HG02943 (cell line): ENCODE results near the gene CHMP6.
"Not testable (repeated sequence)": the region's sequence is repeated elsewhere in the genome, so short reads cannot be mapped to it uniquely, and the experiment has no call there.

Experiments
- ATAC-seq: cut with Tn5 transposase; IDR thresholded peaks from one replicate; pipeline ENCODE4 v1.9.1; 2021; ENCODE audit warnings: mild to moderate bottlenecking, low read depth, moderate library complexity; ENCODE audit not compliant: unreplicated experiment

CHMP6 gene

DNA sequence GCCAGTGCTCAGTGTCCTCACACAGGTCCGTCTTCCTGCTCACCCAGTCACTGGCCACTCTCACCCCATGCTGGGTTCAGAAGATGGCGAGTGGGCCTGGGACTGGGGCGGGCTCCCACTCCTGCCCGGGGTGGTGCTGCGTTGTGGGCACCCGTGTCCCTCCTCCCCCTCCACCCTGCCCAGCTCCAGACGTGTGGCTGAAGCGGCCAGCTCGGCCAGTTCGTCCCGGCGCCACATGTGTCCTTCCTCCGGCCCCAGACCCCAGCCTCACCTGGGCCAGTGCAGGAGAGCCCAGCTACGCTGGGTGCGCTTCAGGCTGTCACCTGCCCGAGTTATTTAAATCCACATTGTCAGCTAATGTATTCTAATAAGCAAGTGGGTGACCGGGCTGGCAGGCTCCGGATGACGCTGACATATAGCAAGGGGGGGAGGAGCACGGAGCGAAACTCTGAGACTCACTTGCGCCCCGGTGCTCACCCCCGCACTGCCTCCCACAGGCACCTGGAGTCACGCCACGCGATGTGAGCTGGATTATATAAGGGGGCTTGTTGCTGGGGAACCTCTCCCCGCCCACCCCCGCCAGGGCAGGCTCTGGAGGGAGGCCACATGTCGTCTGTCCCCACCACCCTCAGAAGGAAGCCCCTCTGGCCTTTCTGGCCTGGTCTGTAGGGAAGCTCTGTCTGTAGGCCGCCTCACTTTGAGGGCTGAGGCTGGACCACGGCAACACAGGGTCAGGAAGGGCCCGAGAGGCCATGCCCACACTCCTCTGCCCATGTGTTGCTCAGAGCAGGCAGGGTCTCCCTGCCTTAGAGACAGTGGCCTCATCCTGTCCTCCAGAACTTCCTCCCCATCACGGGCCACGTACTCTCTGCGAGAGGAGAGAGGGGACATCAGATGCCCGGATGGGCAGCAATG lies 36.2 kb downstream of the CHMP6 start:
- no peak for ATAC-seq

DNA sequence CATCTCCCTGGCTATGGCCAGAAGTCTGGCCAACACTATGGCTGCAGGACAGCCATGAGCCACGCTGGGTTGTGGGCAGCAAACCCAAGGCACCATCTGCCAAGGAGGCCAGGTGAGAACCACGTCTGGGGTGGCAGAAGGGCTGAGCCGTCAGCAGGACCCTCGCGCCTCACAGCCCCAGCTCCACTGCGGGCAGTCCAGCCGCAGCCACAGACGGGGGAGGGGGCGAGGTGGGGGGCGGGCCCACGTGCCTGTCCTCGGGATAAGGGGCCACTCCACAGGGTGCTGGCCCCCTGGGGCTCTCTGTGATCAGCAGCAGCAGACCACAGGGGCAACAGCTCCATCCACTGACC lies 36.8 kb downstream of the CHMP6 start:
- ATAC-seq = no peak

DNA sequence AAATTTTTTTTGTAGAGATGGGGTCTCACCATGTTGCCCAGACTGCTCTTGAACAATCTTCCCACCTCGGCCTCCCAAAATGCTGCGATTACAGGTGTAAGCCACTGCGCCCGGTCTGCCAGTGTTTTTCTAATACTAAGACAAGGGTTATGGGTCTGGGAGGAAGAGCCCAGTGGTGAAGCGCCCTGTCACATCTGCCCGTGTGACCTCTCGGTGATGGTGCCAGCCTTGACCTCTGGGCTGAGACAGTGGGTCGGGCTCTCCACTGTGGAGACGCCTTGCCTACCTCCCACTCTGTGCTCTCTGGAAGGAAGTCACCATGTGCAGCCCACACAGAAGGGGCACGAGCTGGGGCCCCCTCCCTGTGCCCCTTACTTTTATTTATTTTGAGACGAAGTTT lies 38.2 kb downstream of the CHMP6 start:
- ATAC-seq = no peak

DNA sequence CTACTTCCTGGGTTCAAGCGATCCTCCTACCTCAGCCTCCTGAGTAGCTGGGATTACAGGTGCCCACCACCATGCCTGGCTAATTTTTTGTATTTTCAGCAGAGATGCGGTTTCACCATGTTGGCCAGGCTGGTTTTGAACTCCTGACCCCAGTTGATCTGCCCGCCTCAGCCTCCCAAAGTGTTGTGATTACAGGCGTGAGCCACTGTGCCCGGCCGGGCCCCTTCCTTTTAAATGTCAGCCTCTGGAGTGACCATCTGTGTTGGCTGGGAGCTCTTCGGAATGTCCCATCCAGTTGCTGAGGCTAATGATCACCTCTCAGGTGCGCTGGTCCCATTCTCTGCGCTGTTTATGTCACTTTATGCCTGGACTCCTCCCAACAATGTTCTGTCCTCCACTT lies 38.7 kb downstream of the CHMP6 start:
- ATAC-seq = not testable (repeated sequence)

DNA sequence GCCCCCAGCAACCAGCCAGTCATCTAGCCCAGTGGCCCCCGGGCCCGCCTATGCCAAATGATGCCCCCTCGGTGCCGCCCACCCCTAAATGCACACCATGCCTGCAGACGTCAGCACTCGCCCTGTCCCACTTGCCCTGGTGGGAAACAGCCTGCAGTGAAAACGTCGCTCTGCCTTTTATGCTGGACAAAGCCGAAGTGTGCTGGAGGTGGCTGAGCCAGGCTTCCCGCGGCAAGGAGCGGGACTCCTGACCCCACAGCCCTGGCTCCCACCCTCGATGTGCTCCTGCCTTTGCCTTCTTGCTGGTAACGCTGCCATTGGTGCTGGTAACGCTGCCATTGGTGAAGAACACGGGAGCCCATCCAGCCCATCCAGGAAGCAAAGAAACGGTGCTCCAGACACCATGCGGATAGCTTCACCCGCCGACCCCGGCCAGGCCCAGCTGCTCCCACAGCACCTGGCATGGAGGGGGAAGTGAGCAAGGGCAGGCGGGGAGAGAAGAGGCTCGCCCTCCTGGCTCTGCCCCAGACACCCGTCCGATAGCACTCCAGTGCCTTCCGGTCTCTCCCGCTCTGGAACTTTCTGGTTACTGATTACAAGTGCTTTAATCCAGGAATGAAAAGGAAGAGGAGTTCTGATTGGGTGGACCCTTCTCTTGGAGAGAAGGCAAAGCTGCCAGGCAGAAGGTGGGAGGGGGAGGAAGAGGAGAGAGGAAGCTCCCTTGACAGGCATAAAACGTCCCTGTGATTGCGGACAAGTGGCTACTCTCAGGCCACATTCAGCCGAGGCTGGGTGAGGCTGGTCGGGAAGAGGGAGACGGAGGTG lies 39.3 kb downstream of the CHMP6 start:
- ATAC-seq = no peak

DNA sequence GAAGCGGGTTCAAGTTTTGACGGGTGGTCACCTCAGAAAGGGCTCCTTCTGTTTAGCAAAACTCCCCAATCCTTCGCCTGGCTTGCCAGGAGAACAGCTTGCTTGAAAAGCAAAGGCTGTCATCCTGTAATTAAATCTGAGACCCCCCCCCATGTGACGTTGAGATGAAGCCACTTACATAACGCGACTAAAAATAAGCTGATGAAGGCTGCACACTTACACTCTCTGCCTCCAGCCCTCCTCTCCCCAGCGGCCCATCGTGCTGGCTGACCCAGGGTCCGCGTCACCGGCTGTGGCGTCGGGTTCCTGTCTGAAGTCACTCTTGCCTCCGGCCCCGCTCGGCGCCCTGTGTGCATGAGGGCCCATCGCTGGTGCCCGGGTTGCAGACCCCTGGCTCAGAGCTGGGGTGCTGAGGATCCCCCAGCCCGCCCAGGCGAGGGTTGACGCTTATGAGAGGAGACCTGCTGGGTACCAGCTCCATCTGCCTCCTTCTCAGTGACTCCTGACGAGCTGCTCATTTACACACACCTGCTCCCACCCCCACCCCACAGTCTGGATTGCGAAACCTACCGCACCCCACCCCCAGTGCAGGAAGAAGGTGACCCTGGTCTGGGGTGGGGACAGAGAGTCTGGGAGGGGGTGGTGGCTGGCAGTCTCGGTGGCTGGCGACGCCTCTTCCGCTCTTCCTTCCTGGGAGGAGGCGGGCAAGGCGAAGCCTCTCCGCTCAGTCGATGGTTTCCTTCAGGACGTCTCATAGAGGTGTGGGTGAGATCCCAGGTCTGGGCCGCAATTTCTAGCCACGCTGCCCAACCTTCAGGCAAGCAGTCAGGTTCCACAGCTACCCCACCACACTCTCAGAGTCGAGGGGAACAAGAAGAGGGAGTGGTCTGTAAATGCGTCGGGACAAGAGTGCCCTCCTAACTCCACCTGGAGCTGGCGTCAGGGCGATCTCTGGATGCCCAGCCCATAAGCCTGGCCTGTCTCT lies 40.2 kb downstream of the CHMP6 start:
- no peak for ATAC-seq

DNA sequence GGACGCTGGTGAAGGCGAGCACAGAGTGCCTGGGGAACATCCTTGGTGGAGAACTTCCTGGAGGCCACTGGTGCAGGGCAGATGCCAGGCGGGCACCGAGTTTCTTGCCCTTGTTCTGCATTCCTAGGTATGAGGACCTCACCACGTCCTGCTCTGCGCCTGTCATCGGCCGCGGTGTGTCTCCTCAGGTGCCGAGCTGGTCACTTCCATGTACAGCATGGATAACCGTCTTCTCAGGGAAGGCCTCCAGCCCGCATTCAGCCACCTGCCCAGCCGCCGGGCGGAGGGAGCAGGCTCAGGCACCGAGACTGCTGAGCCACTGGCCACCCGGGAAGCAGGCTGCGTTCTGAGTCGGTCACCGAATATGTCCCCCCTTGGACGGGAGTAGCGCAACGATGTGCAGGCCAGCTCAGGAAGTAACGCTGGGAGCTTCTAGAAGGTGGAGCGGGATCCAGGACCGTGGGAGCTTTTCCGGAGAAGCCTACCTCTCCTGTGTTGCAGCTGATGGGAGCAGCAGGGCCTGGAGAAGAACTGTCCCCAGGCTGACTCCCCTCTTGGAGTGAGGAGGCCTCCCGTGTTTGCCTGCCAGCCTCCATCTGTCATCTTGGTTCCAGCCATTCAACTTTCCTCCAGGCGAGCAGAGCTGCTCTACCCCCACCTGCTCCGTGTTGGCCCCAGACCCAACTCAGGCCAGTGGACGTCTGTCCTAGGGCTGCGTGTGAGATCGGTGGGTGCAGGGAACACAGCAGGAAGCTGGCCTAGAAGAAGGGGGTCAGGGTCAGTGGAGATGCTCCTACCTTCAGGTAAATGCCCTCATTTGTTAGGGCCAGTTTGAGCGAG lies 41.2 kb downstream of the CHMP6 start:
- no peak for ATAC-seq

DNA sequence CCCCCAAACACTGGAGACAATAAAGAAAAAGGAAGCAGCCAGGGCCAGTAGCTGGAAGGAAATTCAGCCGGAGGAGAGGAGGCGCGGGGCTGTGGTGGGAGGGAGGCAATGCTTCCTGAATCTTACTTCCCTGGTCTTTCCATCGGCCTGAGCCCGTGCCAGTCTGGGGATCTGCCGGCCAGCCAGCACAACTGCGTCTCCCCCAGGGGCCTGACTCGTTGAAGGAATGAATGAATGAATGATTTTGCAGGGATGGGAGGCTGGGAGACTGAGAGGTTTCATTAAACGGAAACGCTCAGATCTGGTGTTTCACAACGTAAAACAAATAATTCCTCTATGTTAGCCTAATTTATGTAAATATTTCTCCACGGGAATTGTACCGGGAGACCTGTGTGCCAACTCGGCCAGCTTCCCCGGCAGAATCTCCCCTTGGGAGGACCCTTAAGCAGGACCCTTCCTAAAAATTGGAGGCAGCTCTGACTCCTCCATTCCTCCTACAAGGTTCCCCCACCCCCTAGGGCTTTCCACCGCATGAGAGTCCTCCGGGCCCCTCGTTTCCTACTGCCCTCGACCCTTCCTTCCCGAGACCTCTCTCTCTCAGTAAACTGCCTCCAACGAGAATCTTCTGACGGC lies 42.0 kb downstream of the CHMP6 start:
- no peak for ATAC-seq

DNA sequence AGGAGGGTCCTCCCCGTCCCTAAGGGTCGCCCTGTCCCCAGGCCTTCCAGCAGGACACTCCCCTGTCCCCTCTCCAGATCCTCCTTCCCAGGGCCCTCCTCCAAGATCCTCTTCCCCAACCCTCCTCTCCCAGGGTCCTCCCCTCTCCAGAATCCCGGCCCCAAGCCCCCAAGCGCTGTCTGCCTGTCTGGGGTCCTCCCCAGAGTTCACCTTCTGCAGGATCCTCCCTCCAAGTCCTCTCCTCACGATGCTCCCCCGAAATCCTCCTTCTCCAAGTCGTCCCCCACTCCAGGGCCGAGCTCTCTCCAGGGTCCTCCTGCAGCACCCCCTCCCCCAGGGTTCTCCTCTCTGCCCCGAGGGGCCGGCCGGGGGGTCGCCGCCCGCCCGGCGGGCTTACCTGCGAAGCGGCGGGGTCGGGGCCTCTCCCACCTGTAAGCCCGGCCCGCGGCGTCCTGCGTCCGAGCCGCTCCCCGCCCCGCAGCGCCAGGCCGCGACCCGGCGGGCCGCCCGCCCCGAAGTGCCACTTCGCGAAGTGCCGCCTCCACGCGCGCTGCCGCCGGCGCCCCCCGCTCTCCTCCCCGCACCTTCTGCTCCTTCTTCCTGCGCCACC lies 42.6 kb downstream of the CHMP6 start:
- no peak for ATAC-seq

DNA sequence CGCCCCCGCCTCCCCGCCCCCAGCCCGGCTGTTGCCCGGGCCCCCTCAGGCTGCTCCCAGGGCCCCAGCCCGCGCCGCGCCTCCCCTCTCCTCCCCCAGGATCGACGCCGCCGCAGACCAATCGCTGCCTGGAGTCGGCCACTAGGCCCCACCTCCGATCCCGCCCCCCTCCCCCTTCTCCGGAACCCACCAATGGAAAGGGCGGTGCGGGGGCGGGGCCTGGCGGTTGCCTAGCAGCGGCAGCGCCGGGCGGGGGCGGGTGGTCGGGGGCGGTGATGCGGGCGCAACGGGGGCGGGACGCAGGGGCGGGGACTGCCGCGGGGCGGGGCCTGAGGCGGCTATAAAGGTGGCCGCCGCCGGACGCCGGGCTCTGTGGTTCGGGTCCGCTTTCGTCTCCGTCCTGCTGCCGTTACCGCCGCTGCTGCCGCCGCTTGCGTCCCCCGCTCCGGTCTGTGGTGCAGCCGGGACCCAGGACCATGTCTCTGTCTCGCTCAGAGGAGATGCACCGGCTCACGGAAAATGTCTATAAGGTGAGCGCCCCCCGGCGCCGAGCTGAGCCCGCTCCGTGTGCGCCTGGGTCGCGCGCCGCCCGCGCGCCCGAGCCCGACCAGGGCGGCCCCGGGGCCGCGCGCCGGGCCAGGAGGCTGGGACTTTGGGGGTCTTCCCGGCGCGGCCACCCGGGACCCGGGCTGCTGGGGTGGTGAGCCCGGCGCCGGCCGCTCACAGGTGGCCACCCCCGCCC lies 43.3 kb downstream of the CHMP6 start, which contains the start of gene BAIAP2:
TSS of gene BAIAP2 (plus strand) at position 373 of the 742 bp plus-strand sequence. CDS start at position 477, 104 bp downstream.
- no peak for ATAC-seq

DNA sequence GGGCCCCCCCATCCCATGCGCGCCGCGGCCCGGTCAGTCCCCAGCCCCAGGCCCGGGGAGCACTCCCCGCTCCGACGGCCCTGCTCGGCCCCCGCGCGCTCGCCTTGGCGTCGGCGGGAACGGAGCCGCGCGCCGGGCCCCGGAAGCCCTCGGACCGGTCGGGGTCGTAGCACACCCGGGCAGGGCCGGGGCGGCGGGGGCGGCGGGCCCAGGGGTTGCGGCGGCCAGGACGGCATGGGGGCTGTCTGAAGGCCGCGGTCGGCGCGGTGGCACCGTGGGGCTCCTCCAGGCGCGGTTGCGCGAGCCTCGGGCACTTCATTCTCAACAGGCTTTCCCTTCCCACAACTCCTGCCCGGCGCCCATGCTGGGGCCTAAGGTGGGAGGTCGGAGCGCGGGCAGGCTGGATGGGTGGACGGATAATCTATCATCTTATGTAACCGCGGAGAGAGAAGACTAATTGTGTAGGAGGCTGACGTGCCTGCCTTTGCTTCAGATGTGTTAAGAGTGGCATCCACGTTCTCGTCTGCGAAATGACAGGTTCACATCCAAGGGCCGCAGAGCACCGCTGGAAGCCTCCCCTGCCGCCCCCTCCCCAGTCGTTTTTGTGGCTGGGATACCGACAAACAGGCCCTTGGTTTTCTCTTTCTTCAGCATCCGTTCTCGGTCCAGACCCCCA lies 44.0 kb downstream of the CHMP6 start:
- no peak for ATAC-seq

DNA sequence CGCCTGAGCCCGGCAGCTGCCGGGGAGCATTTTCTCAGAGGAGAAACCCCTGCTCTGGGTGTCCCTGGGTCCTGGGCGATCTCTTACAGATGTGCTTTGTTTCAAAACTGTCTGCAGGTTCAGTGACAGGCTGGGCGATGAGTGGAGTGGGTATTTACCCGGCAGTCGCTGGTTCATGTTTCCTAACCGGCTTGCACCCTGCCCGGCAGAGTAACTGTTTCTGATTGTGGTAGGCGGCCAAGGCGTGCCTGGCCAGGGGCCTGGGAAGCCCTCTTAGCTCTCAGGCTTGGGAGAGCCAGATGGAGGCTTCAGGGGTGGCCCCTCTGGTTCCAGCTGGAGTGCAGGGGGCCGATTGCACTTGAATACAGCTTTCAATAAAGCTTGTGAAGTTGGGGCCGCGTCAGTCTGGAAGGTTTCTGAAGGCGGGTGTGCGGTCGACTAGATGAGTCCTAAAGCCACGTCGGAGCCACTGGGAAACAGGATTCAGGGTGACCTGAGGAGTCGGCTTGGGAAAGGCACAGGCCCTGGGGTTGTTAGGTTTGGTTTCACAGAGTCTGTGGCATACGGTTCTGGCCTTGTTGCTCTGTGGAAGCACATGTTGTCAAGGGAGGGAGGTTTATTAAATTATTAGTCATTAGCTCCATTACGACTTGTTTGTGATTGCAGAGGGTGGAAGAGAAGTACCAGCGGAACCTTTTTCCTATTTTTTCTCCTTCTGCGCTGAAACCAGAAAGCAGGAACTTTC lies 44.7 kb downstream of the CHMP6 start:
- ATAC-seq = no peak

DNA sequence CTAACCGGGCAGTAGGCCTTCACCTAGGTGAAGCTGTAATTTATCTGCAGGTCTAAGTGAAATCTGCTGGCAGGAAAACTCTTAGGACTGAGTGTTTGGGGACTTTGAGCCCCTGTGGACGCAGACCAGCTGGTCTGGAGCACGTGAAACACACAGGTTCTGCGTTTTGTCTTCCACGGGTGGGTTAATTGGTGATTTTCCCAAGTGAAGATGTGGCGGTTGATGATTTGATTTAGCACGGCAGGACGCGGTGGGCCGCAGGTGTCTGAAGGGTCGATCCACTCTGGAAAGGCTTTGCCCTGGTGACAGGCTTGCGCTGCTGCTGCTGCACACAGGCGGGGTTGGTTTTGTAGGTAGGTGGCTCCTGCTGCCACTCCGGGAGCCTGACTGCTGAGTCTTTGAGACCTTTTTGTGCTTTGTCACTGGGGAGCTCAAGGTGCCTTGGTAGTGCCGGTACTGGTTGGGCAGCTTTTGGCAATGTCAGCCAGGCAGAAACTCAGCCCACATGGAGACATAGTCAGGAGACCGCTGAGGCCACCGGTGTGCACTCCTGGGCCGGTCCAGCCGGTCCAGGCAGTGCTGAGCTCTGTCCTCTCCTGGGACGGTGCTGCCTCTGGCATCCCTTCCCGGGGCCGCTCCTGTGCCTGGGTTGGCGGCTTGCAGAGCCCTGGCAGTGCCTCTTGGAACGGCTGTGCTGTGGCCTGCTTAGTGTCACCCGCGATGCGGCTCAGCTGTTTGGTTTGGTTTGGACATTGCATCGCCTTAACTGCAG lies 45.6 kb downstream of the CHMP6 start:
- no peak for ATAC-seq

DNA sequence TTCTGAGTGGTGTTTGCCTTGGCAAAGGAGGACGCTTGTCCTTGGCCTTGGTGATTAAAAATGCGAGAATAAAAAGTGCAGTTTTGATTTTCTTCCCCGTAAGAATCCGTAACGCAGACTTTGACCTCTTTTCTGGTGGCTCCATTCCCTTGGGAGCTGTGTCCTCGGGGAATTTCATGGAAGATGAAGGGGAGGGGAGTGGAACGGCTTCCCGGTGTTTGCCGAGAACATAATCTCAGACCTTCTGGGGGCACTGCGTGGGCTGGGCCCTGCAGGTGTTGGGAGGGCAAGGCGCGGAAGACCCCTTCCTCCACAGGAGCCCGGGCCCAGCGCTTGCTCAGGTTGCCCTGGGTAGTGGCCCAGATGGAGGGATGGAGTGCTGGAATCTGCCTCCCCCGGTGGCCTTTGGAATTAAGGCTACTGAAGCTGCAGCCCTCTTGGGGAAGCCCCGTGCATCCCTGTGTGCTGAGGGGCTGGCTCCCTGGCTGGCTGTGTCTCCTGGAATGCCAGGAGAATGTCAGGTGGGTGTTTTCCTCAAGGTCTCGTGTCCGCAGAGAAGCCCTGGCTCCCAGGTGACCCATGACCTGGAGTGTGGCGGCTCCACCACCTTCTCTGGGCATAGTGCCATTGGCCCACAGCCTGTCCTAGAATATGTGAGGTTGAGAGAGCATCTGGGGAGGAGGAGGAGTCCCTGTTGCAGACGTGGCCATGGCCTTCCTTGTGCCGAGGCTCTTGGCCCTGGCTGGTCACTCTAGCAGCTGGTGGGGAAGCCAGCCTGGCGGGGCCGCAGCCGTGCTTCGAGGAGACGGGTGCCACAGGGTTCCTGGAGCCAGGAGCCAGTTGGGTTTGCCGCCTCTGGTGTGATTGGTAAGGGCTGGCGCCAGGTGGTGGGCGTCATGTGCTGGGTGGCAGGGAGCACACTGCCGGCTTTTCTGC lies 46.4 kb downstream of the CHMP6 start:
- ATAC-seq = no peak

DNA sequence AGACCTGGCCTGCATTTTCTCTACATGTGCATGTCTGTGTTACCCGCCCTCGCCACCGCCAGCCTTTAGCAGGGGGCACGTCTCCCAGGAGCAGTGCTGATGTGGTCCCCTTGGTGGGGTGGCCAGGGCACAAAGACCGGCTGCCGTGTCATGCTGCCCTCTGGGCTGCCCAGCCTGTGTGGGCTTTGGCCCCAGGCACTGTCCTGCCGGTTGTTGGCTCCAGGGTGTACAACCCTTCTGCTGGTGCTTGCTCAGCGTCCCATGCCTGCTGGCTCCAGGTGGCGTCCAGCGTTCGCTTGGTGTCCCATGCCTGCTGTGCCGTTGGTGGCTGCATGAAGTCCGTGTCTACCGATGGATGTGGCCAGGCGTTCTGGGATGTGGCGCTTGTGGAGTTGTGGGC lies 47.5 kb downstream of the CHMP6 start:
- no peak for ATAC-seq
